GM21515 (cell line): ENCODE data around the gene PORCN.

Experiments used
- ATAC-seq: cut with Tn5 transposase; IDR thresholded peaks from one replicate; pipeline ENCODE4 v1.9.1; 2021; ENCODE audit not compliant: unreplicated experiment

The PORCN gene

GRCh38 chrX:48475774-48476577, 32.8 kb upstream of the PORCN start, which contains the start of gene FTSJ1:
Gene FTSJ1 (plus strand): TSS chrX:48476199. CDS start chrX:48478048, 1,849 bp downstream.
- ATAC-seq, result peak; percentile 87

DNA sequence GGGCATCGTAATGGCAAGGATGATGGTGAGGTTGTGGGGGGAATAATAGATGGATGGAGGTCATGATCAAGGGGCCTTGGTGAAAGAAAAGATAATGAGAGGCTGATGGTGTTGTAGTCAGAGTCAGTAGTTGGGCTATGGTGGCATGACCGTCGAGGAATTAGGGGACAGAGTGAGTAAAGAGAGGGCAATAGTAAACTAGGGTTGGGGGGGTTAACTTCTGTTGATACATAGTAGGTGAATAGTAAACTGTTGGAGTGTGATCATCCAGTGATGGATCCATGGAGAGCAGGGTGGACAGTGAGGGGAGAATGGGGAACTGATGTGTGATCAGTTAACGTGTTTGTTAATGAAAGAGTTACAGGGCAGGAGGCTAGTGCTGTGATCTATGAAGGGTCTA, 31.9 kb upstream of the PORCN start:
- no peak for ATAC-seq

DNA sequence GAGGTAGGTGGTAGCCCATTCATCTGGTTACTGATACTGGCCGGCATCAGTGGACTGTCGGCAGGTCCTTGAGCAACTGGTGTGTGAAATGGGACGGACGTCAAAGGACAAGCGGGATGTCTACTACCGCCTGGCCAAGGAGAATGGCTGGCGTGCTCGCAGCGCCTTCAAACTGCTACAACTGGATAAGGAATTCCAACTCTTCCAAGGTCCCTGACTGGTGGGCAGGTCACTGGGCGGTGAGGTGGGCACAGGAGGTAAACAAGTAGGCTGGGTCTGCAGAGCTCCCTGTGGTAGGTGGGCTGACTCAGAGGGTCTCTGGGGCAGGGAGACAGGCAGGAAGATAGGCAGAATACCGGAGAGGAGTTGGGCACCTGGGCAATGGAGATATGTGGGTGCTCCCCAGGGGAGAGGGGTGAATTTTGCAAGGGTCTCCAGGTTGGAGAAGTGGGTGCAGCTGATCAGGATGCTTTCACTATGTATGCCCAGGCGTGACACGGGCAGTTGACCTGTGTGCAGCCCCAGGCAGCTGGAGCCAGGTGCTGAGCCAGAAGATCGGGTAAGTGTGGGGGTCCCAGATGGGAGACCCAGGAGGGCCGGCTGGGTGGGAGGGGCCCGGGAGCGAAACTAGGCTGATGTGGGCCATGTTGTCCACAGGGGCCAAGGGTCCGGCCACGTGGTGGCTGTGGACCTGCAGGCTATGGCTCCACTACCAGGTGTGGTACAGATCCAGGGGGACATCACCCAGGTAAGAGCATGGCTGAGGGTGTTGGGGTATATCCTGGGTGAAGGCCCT, 30.6 kb upstream of the PORCN start:
- ATAC-seq, result no peak

GRCh38 chrX:48478806-48479205, 30.0 kb upstream of the PORCN start:
- no peak for ATAC-seq

DNA sequence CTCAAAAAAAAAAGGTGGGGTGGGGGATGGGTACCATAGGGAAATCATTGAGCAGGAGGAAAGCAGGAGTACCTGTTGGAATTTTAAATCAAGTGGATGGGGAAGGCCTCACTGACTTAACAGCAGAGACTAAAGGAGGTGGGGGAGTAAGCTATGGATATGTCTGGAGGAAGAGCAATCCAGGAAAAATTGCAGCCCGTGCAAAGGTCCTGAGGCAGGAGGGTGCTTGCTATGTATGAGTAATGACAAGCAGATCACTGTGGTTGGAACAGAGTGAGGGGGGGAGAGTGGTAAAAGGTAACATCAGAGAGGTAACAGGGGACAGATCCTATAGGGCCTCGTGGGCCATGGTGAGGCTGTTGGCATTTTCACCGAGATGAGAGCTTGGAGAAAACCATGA, 28.6 kb upstream of the PORCN start:
- no peak for ATAC-seq

DNA sequence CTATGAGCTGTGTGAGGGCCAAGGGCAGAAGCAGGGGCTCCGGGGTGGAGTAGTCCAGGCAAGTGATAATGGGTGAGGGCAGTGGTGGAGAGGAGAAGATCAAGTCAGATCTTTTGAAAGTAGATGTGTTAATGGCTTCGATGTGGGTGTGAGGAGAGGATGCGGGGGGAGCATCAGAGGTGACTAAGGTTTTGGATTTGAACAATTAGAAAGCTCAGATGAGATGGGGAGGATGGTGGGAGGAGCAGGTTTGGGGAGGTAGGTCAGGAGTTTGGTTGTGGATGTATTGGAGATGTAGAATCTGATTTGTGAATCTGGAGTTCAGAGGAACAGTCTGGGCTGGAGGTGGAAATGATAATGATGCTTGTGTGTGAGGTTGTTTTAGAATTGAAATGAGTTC, 28.2 kb upstream of the PORCN start:
- no peak for ATAC-seq

GRCh38 chrX:48482526-48482925, 26.3 kb upstream of the PORCN start:
- ATAC-seq, result no peak

GRCh38 chrX:48487362-48487798, 21.4 kb upstream of the PORCN start:
- ATAC-seq, result no peak

- ATAC-seq, result no peak
These were observed 20.8 kb upstream of the PORCN start for GRCh38 chrX:48488034-48488433.

DNA sequence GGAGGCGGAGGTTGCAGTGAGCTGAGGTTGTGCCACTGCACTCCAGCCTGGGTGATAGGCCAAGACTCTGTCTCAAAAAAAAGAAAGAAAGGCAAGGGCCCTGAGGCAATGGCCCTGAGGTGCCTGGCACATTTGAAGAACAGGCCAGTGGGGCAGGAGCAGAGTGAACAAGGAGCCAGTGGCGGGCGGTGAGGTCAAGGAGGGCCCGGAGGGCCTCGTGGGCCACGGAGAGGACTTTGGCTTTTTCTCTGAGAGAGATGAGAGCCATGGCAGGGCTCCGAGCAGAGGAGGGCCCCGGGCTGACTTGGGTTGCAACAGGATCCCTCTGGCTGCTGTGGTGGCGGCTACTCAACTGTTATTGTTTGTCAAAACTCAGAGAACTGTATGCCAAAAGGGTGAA, 19.5 kb upstream of the PORCN start:
- ATAC-seq, result no peak

GRCh38 chrX:48489892-48490291, 18.9 kb upstream of the PORCN start:
- no peak for ATAC-seq

DNA sequence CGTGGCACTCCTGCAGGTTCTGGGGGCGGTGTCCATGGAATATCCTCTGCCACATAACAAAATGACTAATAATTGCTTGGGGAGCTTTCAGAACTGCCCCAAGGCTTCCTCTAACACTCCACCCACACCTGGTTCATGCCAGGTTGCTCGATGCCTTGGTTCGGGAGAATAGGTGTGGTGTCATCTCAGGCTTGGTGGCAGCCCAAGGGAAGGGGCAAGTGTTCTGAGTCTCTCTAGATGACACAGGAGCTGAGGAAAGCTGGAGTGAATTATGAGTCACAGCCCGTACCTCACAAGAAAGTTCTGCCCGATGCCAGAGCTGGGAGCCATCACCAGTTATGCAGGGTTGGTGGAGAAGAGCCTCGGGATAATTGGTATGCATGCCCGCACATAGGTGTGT, 18.1 kb upstream of the PORCN start:
- ATAC-seq, result no peak

GRCh38 chrX:48491809-48492208, 17.0 kb upstream of the PORCN start:
- ATAC-seq, result no peak

DNA sequence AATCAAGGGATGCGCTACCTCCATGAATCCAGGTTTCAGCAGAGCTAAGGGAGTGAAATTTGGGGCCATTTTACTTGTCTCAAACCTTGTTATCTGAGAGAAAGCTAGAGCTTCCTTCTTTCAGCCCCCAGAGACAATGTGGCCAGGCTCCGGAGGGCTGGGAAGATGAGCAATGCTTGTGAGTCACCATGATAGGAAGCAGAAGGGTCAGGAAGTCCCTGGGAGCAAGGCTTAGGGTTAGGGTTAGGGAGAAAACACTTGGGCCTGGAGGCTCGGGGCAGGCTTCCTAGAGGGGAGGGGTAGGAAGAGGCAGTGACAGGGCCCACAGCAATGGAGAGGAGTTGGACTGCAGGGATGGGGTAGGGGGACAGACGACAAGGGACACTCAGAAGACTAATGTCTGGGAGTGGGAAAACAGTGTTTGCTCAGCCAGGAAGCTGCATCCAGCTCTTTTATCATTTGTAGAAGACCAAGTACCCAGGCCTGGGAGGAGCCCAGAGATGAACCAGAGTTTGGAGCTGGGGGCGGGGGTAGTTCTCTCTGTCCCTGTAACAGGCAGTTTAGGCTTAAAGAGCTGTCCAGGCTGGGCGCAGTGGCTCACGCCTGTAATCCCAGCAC, 16.4 kb upstream of the PORCN start:
- ATAC-seq, result no peak

GRCh38 chrX:48493890-48494364, 14.9 kb upstream of the PORCN start:
- no peak for ATAC-seq

DNA sequence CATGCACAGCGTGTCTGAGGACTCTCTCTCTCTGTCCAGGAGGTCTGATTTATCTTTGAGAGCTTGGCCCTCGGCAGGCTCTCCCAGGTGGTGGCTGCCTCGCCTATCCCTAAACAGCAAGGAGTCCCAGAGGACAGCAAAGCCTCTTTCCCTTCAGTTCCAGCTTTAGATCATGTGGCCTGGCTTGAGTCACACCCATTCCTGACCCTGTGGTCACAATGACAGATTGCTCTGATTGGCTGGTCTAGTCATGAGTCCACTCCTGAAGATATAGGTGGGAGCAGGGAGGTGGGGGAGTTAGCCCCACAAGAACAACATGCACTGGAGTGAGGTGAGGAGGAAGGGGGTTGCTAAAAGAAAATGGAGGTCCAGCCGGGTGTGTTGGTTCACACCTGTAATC, 12.1 kb upstream of the PORCN start:
- ATAC-seq, result no peak

GRCh38 chrX:48497871-48498270, 10.9 kb upstream of the PORCN start:
- no peak for ATAC-seq

- no peak for ATAC-seq
These were observed 10.4 kb upstream of the PORCN start for GRCh38 chrX:48498374-48498809.

GRCh38 chrX:48504261-48504660, 4.5 kb upstream of the PORCN start:
- no peak for ATAC-seq

DNA sequence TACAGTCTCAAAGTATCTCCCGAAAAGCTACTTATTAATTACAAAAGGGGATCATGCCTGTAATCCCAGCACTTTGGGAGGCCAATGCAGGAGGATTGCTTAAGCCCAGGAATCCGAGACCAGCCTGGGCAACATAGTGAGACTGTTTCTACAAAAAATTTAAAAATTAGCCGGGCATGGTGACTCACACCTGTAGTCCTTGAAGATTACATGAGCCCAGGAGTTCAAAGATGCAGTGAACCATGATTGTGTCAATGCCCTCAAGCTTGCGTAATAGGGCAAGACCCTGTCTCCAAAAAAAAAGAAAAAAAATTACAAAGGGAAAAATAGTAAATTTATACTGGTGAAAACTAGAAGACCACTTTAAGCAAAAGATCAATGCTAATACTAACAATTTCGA, 3.3 kb upstream of the PORCN start:
- ATAC-seq, result no peak

DNA sequence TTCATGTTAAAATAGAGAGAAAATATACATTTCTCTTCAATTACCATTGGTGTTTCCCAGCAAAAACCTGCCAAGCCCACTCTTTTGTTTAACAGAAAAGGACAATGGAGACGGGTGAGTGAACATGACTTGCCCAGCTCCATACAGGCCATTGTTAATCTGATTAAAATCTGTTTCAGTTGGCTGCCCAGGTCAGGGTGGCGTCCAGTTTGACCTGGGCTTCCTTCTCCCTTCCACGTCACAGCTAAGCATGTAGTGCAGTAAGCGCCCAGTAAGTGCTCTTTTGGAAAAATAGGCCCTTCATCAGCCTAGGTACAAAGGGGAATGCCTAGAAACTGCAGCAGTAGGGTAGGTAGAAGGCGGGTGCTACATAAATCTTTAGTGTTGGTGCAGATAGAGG, 1.5 kb upstream of the PORCN start:
- no peak for ATAC-seq

DNA sequence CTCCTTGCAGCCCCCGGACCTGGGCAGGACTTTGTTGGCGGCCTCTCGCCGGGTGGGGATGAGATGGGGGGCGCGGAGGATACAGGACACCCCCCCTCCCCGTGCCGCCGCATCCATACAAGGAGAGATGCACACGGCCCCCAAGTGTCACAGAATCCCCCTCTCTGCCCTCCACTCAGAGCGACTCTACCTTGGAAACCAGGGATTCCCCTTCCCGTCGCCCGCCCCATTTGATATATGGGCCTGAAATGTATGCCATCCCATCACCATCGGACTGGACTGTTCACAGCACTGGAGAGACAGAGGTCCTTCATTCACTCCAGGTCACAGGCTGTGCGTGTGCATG, 426 bp downstream of the PORCN start:
- peak; percentile 8 for ATAC-seq
